Activated CD4-positive, alpha-beta T cell treated with anti-CD3 and anti-CD28 coated beads, Interleukin-2, amount 50 U/mL, for 48 hours (primary cell): ENCODE results near the gene ARHGAP15.

Experiments used
- DNase-seq, 2 experiments: peaks; one replicate each; pipeline ENCODE4 v3.0.0-alpha.2; 2020

Gene ARHGAP15

DNA sequence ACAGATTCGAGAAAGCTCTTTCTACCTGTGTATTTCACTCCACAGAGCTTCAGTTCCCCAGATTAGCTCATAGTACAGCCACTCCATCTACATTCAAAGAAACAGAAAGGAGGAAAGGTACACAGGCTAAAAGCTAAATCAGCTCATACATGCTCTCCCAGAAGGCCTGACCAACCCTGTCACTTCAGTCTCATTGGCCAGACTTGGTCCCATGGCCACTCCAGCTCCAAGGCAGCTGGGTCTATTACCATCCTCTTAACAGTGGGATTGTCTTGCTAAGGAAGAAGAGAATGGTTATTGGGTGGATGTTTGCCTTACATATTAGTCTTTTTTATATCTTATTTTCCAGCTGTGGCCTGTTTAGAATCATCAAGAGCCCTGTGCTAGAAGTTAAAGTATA lies 572.6 kb downstream of the ARHGAP15 start:
- no peak for DNase-seq

DNA sequence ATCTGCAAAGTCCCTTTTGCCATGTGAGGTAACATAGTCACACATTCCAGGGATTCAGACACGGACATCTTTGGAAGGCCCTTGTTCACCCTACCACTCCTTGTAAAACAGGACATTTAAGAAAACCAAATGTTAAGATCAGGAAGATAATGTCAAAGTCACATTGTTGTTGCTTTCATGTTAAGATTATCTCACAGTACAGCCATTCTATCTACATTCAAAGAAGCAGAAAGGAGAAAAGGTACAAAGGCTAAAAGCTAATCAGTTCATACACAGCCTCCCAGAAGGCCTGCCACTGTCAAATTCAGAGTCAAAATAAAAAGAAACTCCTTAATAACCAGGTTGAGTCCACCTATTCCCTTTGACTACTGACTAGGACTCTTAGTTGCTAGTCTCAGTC lies 573.7 kb downstream of the ARHGAP15 start:
- DNase-seq, result no peak

DNA sequence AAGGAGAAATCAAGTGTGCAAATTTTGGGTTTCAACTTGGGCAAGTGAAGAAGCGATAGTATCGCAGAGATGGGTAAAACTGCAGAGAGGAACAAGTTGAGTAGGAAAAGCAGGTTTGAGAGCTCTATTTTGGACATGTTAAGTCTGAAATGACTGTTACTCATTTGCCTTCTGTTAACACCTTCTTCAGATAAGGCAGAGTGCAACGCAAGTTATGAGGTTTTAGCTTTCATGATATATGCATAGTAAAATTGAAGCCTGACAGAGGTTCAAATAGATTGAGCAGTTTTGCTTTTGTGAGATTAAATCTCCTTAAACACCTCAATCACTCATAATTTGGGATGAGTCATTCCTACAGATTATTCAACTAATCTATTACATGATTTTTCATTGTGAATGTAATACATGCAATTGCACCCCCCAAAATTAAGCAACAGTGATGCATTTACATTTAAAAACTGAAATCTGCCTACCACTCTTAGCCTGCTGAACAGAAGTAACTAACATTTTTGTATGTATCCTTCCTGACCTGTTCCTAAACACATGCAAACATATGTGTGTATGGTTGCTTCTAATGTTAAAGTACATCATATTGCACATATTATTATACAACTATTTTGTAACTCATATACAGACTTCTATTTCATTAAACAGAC lies 575.4 kb downstream of the ARHGAP15 start:
- no peak for DNase-seq

DNA sequence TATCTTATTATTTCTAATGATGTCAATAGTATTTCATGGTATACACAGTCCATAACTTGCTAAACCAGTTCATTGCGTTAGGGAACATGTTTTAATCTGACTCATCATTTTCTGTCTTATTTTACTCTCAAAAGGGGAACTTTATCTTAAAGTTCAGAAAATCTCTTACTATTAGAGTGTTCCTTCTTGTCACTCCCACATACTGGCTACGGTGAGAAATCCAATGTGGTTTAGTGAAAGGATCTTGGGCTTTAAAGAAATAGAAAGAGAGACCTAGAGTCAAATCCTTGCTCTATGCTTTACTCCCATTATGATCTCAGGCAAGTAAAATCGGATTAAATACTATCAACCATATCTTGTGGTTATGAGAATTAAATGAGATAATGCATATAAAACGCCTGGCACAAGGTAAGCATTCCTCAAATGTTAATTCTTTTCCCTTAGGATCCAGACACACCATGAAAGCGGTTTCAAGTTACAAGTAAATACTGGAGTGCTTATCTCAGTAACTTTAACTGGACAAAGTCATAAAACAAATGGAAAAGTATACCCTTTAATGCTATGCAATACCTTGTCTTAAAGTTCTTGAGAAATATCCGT lies 576.0 kb downstream of the ARHGAP15 start:
- no peak for DNase-seq

DNA sequence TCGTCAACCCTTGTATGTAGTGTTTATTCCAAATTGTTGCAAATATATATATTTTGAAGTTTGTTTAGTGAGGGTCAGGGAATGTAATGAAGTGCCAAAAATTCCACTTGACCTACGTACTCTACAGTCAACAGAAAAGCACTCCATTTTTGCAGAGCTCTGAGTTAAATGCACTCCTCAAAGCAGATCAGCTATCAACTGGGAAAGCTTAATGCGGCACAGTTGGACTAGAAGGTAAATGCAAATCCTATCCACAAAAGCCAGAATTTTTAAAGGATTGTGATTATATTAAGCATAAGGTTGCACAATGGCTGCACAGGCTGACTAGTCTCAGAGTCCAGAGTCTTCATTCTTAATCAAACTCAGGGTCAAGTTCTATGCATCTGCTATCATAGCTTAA lies 577.1 kb downstream of the ARHGAP15 start:
- no peak for DNase-seq

DNA sequence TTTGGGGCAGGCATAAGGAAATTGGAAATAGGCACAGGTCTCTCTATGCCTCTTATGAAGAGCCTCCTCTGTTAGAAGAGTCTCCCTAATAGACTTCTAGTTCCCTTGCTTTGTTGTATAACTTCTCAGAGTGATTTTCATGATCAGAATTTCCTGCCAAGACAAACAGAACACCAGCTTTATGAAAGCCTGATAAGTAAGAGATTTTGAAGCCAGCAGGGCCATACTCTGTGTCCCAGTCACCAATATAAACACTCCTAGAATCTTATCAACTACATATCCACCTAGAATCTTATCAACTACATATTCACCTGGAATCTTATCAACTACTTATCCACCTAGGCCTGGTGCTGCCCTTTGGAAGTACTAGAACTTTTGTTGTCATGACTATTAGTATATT lies 579.5 kb downstream of the ARHGAP15 start:
- DNase-seq, result no peak

DNA sequence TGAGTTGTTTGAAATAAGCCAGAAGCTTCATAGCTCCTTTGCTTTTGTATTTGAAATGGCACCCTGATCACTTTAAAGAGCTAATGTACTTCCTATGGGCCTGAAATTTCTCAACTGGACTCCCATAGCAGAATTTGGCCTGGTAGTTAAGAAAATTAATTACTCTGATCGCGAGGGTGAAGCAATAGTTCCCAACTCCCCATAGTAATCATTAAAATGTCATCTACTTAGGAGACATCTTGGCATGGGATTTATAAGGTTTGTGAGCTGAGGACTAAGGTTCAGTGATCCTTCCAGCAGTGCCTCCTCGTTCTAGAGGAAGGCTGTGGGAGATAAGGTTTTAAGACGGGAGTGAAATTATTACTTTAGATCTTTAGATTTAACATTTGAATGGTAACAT lies 581.0 kb downstream of the ARHGAP15 start:
- no peak for DNase-seq

DNA sequence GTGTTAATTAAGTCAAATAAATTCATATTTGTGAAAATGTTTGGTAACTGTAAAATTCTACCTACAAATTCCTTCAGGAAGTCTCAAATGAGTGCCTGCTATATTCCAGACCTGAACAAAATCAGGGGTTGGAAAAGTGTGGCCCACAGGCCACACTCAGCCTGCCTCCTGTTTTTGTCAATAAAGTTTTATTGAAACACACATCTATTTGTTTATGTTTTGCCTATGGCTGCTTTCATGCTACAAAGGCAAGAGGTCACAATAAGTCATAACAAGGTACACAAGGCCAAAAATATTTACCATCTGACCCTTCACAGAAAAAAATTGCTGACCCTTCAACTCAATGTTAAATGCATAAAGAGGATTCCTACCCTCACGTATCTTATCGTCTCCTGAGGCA lies 581.7 kb downstream of the ARHGAP15 start:
- no peak for DNase-seq

DNA sequence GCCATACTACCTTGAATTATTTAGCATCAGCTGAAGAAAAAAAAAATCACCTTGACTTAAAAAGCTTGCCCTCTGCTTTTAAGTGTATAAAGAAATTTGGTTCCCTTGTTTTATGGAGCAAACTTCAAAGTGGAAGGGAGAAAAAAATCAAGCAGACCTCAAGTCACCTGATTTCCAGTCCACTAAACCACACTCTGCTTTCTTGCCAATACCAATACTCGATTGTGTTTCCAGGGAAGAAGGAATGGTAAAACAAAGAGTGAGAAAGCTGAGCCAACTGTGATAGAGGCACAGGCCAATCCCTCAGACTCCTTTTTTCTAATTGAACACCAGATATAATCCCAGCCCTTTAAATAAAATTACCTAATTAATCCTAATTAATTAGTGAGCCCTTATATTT lies 587.3 kb downstream of the ARHGAP15 start:
- no peak for DNase-seq

DNA sequence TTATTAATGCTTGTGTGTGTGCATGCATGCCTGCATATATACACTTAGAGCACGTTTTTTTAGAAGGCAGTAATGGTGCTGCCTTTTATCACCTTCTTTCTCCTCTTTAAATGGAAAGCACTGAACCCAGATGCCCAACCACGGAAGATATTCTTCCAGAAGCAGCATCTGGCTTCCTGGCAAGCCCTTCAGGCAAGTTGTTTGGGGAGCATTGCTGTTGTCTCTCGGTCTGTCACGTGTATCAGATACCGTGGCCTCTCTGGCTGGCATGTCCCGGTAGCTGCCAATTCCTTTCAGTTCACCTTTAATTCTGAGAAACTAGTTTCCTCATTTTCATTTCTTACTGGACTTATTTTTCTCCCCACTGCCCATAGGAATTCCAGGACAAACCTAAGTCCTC lies 587.8 kb downstream of the ARHGAP15 start:
- no peak for DNase-seq

DNA sequence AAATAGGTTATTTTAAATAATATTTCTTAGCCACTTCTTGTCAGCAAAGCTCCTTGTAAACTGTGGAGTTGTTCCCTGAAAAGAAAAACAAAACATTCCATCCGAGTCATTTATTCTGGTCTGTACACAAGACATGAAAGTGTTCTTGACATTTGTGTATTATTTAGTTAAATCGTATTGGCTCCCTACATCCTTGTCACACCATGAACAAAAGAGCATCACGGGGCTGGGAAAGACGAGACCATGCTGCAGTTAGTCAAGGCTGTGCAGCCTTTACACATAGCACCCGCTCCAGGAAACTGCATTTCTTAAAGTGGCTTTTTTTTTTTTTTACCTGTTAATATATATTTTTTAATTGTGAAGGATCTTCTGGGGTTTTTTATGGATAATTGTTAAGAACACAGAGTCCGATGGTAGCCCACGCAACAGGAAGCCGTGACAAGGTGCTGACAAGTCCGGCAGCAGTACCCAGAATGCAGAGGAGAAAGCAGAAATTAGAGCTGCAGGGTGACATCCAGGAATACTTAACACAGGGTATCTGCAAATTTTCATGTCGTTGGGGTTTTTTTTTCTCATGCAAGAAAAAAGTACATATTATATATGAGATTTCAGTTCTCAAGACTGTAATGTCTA lies 588.4 kb downstream of the ARHGAP15 start:
- no peak for DNase-seq

DNA sequence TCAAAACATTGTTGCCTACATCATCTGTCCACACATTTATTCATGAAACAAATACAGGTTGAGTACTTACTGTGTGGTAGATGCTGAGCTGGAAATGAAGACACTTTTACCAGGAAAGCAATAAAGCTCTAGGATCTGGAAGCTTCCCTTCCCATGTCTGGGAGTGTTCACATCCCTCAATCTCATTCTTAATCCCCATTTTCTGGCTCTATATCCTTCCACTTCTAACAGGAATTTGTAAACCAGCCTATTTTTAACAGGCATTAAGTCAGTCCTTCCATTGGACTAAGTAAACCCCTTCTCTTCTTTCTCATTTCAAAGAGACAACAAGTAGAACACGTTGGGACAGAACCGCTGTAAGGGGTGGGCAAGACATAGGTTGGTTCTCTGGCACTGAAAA lies 589.5 kb downstream of the ARHGAP15 start:
- DNase-seq, result no peak

DNA sequence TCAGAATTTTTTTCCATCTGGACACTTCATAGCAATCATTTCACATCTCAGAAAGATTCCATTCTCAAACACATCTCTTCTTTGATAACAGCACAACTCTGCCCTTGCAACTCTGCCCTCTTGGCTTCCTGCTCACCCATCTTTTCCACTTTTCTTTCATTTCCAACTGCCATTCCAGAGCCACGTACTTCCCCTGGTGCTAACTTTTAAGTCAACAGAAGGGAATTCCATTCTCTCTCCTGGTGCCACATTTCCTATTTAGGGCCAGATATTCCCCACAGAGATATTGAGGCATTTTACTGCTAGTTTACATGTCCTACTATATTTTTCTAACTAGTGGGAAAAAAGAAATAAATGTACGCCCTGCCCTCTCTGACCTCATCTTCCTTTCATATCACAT lies 590.2 kb downstream of the ARHGAP15 start:
- no peak for DNase-seq

DNA sequence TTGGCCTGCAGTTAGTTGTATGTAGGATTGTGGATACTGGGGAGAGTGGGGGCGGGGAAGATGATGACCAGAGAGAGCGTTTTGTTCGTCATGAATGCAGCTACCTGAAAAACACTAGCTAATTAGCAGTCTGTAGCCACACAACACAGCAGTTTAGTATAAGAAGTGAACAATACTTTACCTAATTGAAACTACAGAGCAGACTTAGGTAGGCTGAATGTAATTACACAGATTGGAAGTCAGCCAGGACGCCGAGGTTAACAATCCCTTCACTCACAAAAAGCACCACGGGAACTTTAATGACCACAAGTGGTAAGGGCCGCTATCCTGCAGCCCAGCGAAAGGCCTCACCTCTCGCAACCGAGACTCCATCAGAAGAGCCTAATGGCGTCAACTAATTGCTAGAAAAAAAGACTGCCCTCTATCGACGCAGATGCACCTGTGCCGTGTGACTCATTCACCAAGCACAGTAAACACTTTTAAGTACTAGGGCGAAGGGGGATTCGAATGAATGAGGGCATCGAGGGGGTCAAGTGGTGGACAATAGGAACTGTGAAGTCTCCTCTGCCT lies 591.0 kb downstream of the ARHGAP15 start:
- DNase-seq, result no peak

DNA sequence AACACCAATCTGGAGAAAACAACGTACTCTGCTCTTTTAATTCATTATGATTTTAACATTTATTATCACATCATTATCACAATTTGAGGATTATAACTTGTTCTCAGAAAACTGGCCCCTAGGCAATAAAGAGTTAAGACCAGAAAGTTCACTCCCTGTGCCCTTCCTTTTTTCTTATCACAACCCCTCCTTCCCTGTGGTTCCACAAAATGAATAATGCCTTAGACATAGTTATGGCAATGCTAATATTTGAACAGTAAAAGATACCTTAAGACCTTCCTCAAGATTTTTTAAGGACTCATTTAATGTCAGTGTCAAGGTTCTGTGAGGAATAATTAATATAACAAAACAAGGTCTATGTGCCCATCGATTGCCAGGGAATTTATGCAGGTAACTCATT lies 596.2 kb downstream of the ARHGAP15 start:
- DNase-seq, result no peak

DNA sequence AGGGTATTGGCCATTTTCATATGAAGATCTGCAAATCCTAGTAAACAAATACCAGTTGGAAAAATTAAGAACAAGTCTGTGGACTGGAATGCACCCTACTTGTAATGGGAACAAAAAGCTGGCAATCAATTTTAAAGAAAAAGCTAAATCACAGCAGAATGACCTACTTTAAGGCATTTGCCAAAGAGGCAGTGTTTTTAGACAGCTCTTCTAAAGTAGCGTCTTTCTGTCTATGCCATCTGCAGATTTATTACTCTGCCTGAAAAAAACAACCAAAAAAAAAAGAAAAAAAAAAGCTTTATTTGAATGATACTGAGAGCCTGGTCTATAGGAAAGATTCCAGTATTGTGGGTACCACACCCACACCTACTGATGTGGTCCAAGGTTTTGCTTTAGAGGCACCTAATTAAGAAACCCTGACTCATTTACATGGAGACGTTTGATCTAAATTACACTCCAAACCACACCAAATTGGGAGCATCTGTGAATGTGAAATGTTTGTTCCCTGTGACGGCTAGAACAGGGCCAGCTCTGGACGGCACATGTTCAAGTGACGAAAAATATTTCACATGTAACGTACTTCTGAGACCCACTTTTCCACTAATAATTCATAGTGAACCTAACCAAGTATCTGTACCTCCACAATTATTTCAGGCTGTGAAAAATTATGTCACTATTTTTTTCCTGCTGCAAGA lies 597.1 kb downstream of the ARHGAP15 start:
- no peak for DNase-seq

DNA sequence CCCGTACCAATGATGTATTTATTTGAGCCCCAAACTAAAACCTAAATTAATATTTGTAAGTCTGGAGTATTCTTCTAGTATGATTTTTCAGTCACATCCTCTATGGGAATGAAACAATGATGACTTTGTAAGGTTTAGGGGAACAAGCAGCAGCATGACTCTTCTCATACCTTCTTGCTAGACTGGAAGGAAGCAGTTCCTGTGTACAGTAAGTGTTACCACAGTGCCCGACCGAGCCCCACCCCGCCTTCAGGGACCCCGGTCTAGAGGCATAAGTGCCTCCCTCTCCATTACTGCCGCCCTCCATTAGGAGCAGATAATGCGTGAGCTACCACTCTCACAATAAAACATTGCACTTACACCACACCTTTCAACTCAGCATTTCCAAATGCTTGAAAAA lies 599.3 kb downstream of the ARHGAP15 start:
- DNase-seq, result peak in 1 of 2 experiments; percentile 5

DNA sequence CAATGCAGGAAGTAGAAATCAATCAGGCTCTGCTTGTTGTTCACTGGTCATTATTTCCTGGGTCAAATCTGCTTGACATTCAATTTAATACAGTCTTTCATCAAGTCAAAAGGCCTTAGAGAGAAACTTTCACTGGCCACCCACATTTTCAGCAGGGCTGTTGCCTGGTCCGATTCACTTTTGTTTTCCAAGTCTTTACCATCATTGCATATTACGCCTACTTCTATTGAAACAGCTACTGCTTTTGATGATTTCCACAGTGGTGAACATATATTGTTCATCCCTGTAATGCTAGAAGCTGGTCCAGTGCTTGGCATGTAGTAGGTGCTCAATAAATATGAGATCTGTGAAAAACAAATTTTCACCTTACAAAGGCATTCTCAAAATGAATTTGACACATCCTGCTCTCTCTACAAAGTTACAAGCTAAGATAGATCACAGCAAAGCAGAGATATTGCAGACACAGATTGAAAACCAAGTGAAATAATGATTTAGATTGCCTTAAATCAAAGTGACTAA lies 600.1 kb downstream of the ARHGAP15 start:
- no peak for DNase-seq

DNA sequence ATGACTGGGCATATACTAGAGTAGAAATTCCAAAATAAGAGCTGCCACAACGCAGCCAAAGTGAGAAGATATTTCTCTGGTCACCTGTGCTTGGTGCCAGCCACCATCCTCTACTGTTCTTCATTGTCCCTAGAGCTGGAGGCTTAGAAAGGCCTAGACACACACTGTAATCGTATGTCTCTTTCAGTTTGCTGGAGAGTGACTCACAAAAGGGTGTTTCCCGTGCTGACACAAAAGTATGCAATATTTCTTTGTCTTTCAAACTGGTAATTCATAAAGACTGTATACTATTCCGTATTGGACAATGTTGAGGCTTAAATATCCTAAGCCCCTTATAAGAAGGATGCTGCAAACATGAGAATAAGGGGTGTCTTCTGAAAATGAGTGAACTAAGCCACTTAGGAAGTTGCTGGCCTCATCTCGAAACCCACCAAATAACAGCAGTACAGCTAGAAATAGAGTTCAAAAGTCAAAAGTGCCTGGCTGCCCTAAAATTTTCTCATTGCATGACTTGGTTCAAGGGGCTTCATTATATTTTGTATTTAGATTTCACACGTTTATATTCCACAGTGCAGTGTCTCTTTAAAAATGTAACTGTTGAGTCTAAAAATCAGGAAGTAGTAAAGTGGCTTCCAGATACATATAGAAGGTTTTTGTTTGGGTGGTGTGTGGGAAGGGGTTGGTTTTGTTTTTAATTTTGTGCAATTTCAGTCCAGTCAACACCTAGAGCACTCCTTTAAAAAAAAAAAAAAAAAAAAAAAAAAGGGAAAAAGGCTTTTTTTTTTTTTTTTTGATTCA lies 601.1 kb downstream of the ARHGAP15 start:
- DNase-seq, result peak; percentile 5 to 16

DNA sequence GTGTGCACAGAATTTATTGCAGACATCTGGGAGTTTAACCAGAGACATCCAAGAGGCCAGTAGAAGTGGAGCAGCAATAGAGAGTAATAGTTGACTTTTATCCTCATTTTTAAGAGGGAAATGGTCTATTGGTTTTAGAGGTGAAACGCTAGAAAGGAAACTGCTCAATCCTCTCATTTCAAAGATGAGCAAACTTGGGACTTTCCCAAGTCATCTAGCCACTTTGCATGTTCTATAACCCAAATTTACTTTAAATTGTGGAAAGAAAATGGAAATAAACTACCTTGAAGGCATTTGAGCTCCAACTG lies 601.7 kb downstream of the ARHGAP15 start:
- DNase-seq, result no peak

DNA sequence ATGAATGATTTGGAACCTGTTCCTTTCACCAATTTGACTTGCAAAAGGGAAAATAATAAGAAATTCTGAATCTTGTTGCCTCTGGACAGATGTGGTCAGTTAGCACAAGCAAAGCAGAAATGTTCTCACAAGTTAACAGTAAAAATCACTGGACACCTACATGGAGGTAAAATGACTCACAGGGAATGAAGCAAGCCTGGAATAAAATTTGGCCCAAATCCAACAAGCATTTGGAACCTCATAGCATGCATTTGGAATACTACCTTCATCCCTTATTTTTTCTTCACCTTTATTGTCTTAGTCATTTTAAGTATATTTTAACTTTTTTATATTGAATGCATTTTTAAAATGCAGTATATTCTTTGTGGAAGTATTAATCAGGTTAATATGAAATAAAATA lies 602.9 kb downstream of the ARHGAP15 start:
- no peak for DNase-seq

DNA sequence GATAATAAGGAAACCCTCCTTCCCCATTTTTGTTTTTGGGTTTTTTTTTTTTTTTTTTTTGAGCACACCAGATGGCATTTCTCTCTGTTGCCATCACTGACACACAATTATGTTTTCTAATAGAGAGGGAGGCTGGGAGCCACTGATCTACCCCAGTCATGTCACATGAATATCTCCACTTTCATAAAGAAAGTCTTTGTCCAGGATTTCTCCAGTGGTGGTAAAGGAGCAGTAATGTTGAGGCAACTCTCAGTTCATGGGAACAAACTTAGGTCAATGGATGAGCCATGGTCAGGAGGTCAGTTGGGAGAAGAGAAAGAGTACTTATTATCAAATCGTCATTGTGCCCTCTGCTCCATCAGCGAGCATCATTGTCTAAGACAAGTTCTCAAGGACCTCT lies 603.7 kb downstream of the ARHGAP15 start:
- DNase-seq, result no peak

DNA sequence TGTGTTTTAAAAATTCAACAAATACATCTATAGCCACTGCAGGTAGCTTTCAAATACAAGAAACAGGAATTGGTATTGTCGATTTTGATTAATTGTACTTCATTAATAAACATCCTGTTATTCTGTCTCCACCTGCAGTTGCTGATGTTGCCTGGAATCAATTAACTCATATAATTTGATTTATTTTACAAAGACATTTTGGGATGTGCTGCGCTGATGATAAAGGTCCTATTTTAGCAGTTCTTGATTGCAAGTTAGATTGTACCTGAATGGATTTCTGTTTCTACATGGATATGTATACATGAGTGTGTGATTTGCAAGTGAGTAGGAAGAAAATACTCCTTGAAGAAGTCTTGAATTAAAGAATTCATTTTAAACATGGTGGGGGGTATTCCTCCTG lies 605.3 kb downstream of the ARHGAP15 start:
- no peak for DNase-seq
